PC-3 (cell line): ENCODE measurements around the gene MMP23B.

ENCODE experiments used
- EZH2phosphoT487 ChIP-seq: fragments of 300-600 bp; sonication (generic); IDR thresholded peaks from 2 replicates; pipeline ENCODE4 v1.6.1; 2018; ENCODE audit warnings: mild to moderate bottlenecking, antibody characterized with exemption, low read length, borderline replicate concordance
- TF ChIP-seq, protein P1 (sequence below): fragments of 300-600 bp; sonication (generic); conservative IDR thresholded peaks from 2 replicates; pipeline ENCODE4 v1.5.1; 2017; ENCODE audit warnings: antibody characterized with exemption, low read depth, mild to moderate bottlenecking, low read length

GRCh38 chr1:1591452-1591851 is 40.5 kb upstream of the MMP23B start:
- TF ChIP-seq EZH2phosphoT487 = no peak
- TF ChIP-seq, protein P1, sequence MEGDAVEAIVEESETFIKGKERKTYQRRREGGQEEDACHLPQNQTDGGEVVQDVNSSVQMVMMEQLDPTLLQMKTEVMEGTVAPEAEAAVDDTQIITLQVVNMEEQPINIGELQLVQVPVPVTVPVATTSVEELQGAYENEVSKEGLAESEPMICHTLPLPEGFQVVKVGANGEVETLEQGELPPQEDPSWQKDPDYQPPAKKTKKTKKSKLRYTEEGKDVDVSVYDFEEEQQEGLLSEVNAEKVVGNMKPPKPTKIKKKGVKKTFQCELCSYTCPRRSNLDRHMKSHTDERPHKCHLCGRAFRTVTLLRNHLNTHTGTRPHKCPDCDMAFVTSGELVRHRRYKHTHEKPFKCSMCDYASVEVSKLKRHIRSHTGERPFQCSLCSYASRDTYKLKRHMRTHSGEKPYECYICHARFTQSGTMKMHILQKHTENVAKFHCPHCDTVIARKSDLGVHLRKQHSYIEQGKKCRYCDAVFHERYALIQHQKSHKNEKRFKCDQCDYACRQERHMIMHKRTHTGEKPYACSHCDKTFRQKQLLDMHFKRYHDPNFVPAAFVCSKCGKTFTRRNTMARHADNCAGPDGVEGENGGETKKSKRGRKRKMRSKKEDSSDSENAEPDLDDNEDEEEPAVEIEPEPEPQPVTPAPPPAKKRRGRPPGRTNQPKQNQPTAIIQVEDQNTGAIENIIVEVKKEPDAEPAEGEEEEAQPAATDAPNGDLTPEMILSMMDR = no peak
